ENCODE data around the gene STARD5.
A peak's percentile ranks its signal among the peaks of the same experiment; 100 is the strongest.

Gene STARD5

GRCh38 chr15:81297603-81298575 is 26.1 kb downstream of the STARD5 start:
- DNase-seq: peak in 5 of 42 donors; percentile 24 to 62 (median 44)
- intact Hi-C loops (cut with DNase I): no loop called here

- intact Hi-C loops (cut with DNase I): no loop called here
- DNase-seq: no peak
Measured at GRCh38 chr15:81297147-81297572, 26.8 kb downstream of the STARD5 start.

GRCh38 chr15:81296673-81297072 is 27.3 kb downstream of the STARD5 start:
- intact Hi-C loops (cut with DNase I): no loop called here

GRCh38 chr15:81296186-81296585 is 27.8 kb downstream of the STARD5 start:
- intact Hi-C loops (cut with DNase I): no loop called here
- peak in 1 of 42 donors; percentile 22 for DNase-seq

More at GRCh38 chr15:81296673-81297072, 27.3 kb downstream of the STARD5 start:
- peak in 20 of 42 donors; percentile 15 to 57 (median 40) for DNase-seq

- DNase-seq: no peak
- intact Hi-C loops (cut with DNase I): no loop called here
Measured at GRCh38 chr15:81295486-81296121, 28.3 kb downstream of the STARD5 start.

GRCh38 chr15:81294516-81294880 is 29.4 kb downstream of the STARD5 start:
- intact Hi-C loops (cut with DNase I): no loop called here
- no peak for DNase-seq

GRCh38 chr15:81293728-81294515 is 30.0 kb downstream of the STARD5 start:
- peak in 5 of 42 donors; percentile 13 to 45 (median 32) for DNase-seq
- intact Hi-C loops (cut with DNase I): no loop called here

- peak in 14 of 42 donors; percentile 27 to 73 (median 45) for DNase-seq
- intact Hi-C loops (cut with DNase I): no loop called here
Measured at GRCh38 chr15:81292523-81293001, 31.4 kb downstream of the STARD5 start.

- DNase-seq: no peak
- intact Hi-C loops (cut with DNase I): no loop called here
Measured at GRCh38 chr15:81291916-81292522, 31.9 kb downstream of the STARD5 start.

GRCh38 chr15:81289910-81290309 is 34.0 kb downstream of the STARD5 start:
- no peak for DNase-seq
- intact Hi-C loops (cut with DNase I): no loop called here

GRCh38 chr15:81288616-81289015 is 35.3 kb downstream of the STARD5 start:
- intact Hi-C loops (cut with DNase I): no loop called here
- no peak for DNase-seq

GRCh38 chr15:81288040-81288439 is 35.9 kb downstream of the STARD5 start:
- intact Hi-C loops (cut with DNase I): no loop called here
- DNase-seq: no peak

- intact Hi-C loops (cut with DNase I): no loop called here
Measured at GRCh38 chr15:81286621-81287121, 37.3 kb downstream of the STARD5 start.

GRCh38 chr15:81285461-81285860 is 38.5 kb downstream of the STARD5 start:
- intact Hi-C loops (cut with DNase I): no loop called here
- DNase-seq: peak in 1 of 42 donors; percentile 14

More at GRCh38 chr15:81286621-81287121, 37.3 kb downstream of the STARD5 start:
- DNase-seq: peak in 2 of 42 donors; percentile 12 to 49

GRCh38 chr15:81284256-81285031 is 39.5 kb downstream of the STARD5 start:
- intact Hi-C loops (cut with DNase I): no loop called here
- peak in 3 of 42 donors; percentile 9 to 23 (median 21) for DNase-seq

- intact Hi-C loops (cut with DNase I): no loop called here
- DNase-seq: peak in 4 of 42 donors; percentile 3 to 13 (median 10)
Measured at GRCh38 chr15:81282911-81283310, 41.0 kb downstream of the STARD5 start.

GRCh38 chr15:81282606-81282895 is 41.4 kb downstream of the STARD5 start:
- DNase-seq: peak in 4 of 42 donors; percentile 3 to 31 (median 19)
- intact Hi-C loops (cut with DNase I): no loop called here

Data from head of caudate nucleus (tissue), 42 donors.